GM12865 (cell line): ENCODE data around the gene SBSN.

ENCODE experiments used
- DNase-seq: peaks from one replicate; pipeline ENCODE4 v3.0.0; 2010; ENCODE audit warnings: low read depth
- H3K4me3 ChIP-seq: 2 replicates; pipeline ENCODE4 v1.5.1; 2011; ENCODE audit warnings: mild to moderate bottlenecking, low read depth, low read length, control low read depth
- CTCF ChIP-seq: IDR thresholded peaks from 2 replicates; pipeline ENCODE4 v1.5.1; 2011; ENCODE audit warnings: low read length, control low read depth, low read depth, inconsistent platforms; ENCODE audit not compliant: insufficient read depth; ENCODE audit errors: missing control alignments

The SBSN gene

GRCh38 chr19:35546532-35546931 is 18.4 kb upstream of the SBSN start:
- peak overlapping the region; percentile 85 for H3K4me3 ChIP-seq
- no peak for TF ChIP-seq CTCF
- no peak for DNase-seq

- no peak for TF ChIP-seq CTCF
- peak; percentile 84 for DNase-seq
- peak overlapping the region; percentile 85 for H3K4me3 ChIP-seq
These were observed 17.8 kb upstream of the SBSN start for GRCh38 chr19:35545855-35546381.

GRCh38 chr19:35545001-35545854 is 17.1 kb upstream of the SBSN start, which contains the start of gene TMEM147:
Gene TMEM147 (plus strand): TSS chr19:35545626. CDS start chr19:35545740, 114 bp downstream.
- no peak for TF ChIP-seq CTCF
- DNase-seq: peak; percentile 92
- H3K4me3 ChIP-seq: peak within 1 kb of the TSS; percentile 85

GRCh38 chr19:35544110-35544802 is 16.1 kb upstream of the SBSN start:
- H3K4me3 ChIP-seq: peak overlapping the region; percentile 85
- DNase-seq: no peak
- no peak for TF ChIP-seq CTCF

GRCh38 chr19:35543280-35544109 is 15.4 kb upstream of the SBSN start:
- no peak overlapping the region for H3K4me3 ChIP-seq
- no peak for TF ChIP-seq CTCF

GRCh38 chr19:35542209-35542608 is 14.1 kb upstream of the SBSN start:
- no peak for DNase-seq
- TF ChIP-seq CTCF: no peak
- H3K4me3 ChIP-seq: no peak overlapping the region

More at GRCh38 chr19:35543280-35544109, 15.4 kb upstream of the SBSN start:
- no peak for DNase-seq
